Caco-2 (cell line): Measurements from ENCODE around the gene NRXN3. TPM values are rescaled to one million over a fixed set of nuclear protein-coding genes. Genes with fewer than 3 reads are reported as not detected.

Experiments used
- BruUV-seq: library from RNA; stranded (reverse); fragments of 400-500 nt; replicated peaks from 2 replicates; lab custom pipeline; 2021; lab: Mats Ljungman, UMichigan
- CTCF ChIA-PET: fragments of 300-600 bp; sonication (Branson Sonifier 250); formaldehyde crosslinking; loops from one replicate; lab custom pipeline; 2022; ENCODE audit warnings: antibody characterized with exemption; lab: Charles Lee
- POLR2A ChIA-PET: fragments of 300-600 bp; sonication (Branson Sonifier 250); formaldehyde crosslinking; loops from one replicate; lab custom pipeline; 2022; ENCODE audit warnings: antibody characterized with exemption; lab: Charles Lee
- DNase-seq, 2 experiments: peaks; one replicate each; pipeline versions ENCODE4 v3.0.0 to v3.0.0-alpha.2; 2020 to 2022
- H3K27me3 ChIP-seq: replicated peaks from 2 replicates; pipeline ENCODE4 v1.6.0; 2011; ENCODE audit warnings: low read length; ENCODE audit not compliant: control insufficient read depth, insufficient read depth
- H3K36me3 ChIP-seq: 2 replicates; pipeline ENCODE4 v1.5.1; 2011; ENCODE audit warnings: low read length; ENCODE audit not compliant: control insufficient read depth, insufficient read depth
- H3K4me1 ChIP-seq: fragments of 250-450 bp; sonication (Bioruptor Pico); 2 replicates; pipeline ENCODE4 v1.5.1; 2020; ENCODE audit warnings: mild to moderate bottlenecking
- H3K4me3 ChIP-seq: 2 replicates; pipeline ENCODE4 v1.5.1; 2011; ENCODE audit warnings: low read depth, mild to moderate bottlenecking, control low read depth, low read length
- H3K9me3 ChIP-seq: fragments of 250-450 bp; sonication (Bioruptor Pico); 2 replicates; pipeline ENCODE4 v1.5.1; 2020; ENCODE audit warnings: mild to moderate bottlenecking, moderate library complexity
- H3K27ac Mint-ChIP-seq: one replicate; pipeline ENCODE4 v1.8.0; 2022; ENCODE audit warnings: mixed read lengths; ENCODE audit not compliant: unreplicated experiment
- H3K27me3 Mint-ChIP-seq: one replicate; pipeline ENCODE4 v1.8.0; 2022; ENCODE audit warnings: mixed read lengths; ENCODE audit not compliant: insufficient read depth, unreplicated experiment
- H3K36me3 Mint-ChIP-seq: one replicate; pipeline ENCODE4 v1.8.0; 2022; ENCODE audit warnings: mild to moderate bottlenecking, mixed read lengths; ENCODE audit not compliant: insufficient read depth, unreplicated experiment
- H3K4me1 Mint-ChIP-seq: one replicate; pipeline ENCODE4 v1.8.0; 2022; ENCODE audit warnings: low read depth, mixed read lengths; ENCODE audit not compliant: unreplicated experiment
- H3K4me3 Mint-ChIP-seq: one replicate; pipeline ENCODE4 v1.8.0; 2022; ENCODE audit warnings: mild to moderate bottlenecking, moderate library complexity, mixed read lengths; ENCODE audit not compliant: unreplicated experiment
- H3K9me3 Mint-ChIP-seq: one replicate; pipeline ENCODE4 v1.8.0; 2022; ENCODE audit warnings: mixed read lengths; ENCODE audit not compliant: unreplicated experiment
- intact Hi-C: fragments of 100-400 bp; cut with micrococcal nuclease; formaldehyde crosslinking; loops from one replicate; pipeline ENCODE4 v1.10.0; 2022; ENCODE audit not compliant: unreplicated experiment
- total RNA-seq: library from RNA; stranded (reverse); gene quantifications from 2 replicates; pipeline ENCODE4 v1.2.3, GENCODE V29; 2022
- TF ChIP-seq, protein P1 (sequence below), 2 experiments: fragments of 200-600 bp in 1 of 2; IDR thresholded peaks; 1 replicate in 1 of 2; 2 replicates in 1 of 2; pipeline versions ENCODE4 v1.5.1 to v1.8.0; 2011 to 2022; ENCODE audit warnings: antibody characterized with exemption in 1 of 2, control low read depth in 1 of 2, inconsistent platforms in 1 of 2, low read depth in 1 of 2, low read length in 1 of 2, mild to moderate bottlenecking in 1 of 2, moderate library complexity in 1 of 2; ENCODE audit not compliant: insufficient read depth in 1 of 2, severe bottlenecking in 1 of 2, unreplicated experiment in 1 of 2

Gene NRXN3
- total RNA-seq, 1 experiment from 2014 or later, result 12.4 TPM

GRCh38 chr14:79157369-79157768, 987.2 kb downstream of the NRXN3 start:
- Mint-ChIP-seq H3K9me3 (peaks cover under 1% of the 10 kb centered on the region), H3K27me3 (peaks cover 14% of the 10 kb centered on the region), H3K4me1 (no peaks in the 10 kb centered on the region), H3K36me3 (no peaks in the 10 kb centered on the region), H3K4me3 (no peak overlapping the region), H3K27ac (no peak overlapping the region)
- intact Hi-C loops, result no loop called here
- no peak for DNase-seq
- ChIA-PET CTCF (no interaction called here), POLR2A (no interaction called here)
- no peaks in the 10 kb centered on the region for H3K36me3 ChIP-seq
- TF ChIP-seq, protein P1, sequence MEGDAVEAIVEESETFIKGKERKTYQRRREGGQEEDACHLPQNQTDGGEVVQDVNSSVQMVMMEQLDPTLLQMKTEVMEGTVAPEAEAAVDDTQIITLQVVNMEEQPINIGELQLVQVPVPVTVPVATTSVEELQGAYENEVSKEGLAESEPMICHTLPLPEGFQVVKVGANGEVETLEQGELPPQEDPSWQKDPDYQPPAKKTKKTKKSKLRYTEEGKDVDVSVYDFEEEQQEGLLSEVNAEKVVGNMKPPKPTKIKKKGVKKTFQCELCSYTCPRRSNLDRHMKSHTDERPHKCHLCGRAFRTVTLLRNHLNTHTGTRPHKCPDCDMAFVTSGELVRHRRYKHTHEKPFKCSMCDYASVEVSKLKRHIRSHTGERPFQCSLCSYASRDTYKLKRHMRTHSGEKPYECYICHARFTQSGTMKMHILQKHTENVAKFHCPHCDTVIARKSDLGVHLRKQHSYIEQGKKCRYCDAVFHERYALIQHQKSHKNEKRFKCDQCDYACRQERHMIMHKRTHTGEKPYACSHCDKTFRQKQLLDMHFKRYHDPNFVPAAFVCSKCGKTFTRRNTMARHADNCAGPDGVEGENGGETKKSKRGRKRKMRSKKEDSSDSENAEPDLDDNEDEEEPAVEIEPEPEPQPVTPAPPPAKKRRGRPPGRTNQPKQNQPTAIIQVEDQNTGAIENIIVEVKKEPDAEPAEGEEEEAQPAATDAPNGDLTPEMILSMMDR (IDR thresholded peaks at IDR 0.05; ENCODE audit: insufficient read depth in 1 of 2, low read depth in 1 of 2, low read length in 1 of 2, severe bottlenecking in 1 of 2, unreplicated experiment in 1 of 2), result no peak
- H3K4me3 ChIP-seq, result no peak overlapping the region
- no peaks in the 10 kb centered on the region for H3K9me3 ChIP-seq
- no peaks in the 10 kb centered on the region for H3K4me1 ChIP-seq
- BruUV-seq, result no TSS peak
- no peaks in the 10 kb centered on the region for H3K27me3 ChIP-seq

GRCh38 chr14:79161571-79161970, 991.4 kb downstream of the NRXN3 start:
- H3K27ac Mint-ChIP-seq, result no peak overlapping the region

GRCh38 chr14:79162833-79163232, 992.7 kb downstream of the NRXN3 start:
- POLR2A ChIA-PET, result no interaction called here
- BruUV-seq, result no TSS peak
- H3K27me3 ChIP-seq, result no peaks in the 10 kb centered on the region
- H3K4me1 Mint-ChIP-seq, result no peaks in the 10 kb centered on the region
- no peaks in the 10 kb centered on the region for H3K36me3 ChIP-seq
- H3K9me3 Mint-ChIP-seq, result peaks cover 10% of the 10 kb centered on the region
- no peaks in the 10 kb centered on the region for H3K9me3 ChIP-seq
- H3K27ac Mint-ChIP-seq, result no peak overlapping the region
- no peak overlapping the region for H3K4me3 Mint-ChIP-seq
- H3K36me3 Mint-ChIP-seq, result no peaks in the 10 kb centered on the region
- no peak for DNase-seq
- intact Hi-C loops, result no loop called here
- CTCF ChIA-PET, result no interaction called here
- TF ChIP-seq, protein P1 (IDR thresholded peaks at IDR 0.05; ENCODE audit: insufficient read depth in 1 of 2, low read depth in 1 of 2, low read length in 1 of 2, severe bottlenecking in 1 of 2, unreplicated experiment in 1 of 2), result no peak
- no peaks in the 10 kb centered on the region for H3K4me1 ChIP-seq
- peaks cover 14% of the 10 kb centered on the region for H3K27me3 Mint-ChIP-seq
- H3K4me3 ChIP-seq, result no peak overlapping the region

More at GRCh38 chr14:79161571-79161970, 991.4 kb downstream of the NRXN3 start:
- Mint-ChIP-seq H3K27me3 (peaks cover 12% of the 10 kb centered on the region), H3K36me3 (no peaks in the 10 kb centered on the region), H3K4me3 (no peak overlapping the region), H3K4me1 (no peaks in the 10 kb centered on the region), H3K9me3 (peaks cover 10% of the 10 kb centered on the region)
- DNase-seq, result peak; percentile 49 to 56
- Histone ChIP-seq H3K4me1 (no peaks in the 10 kb centered on the region), H3K27me3 (no peaks in the 10 kb centered on the region), H3K4me3 (no peak overlapping the region), H3K36me3 (no peaks in the 10 kb centered on the region), H3K9me3 (no peaks in the 10 kb centered on the region)
- TF ChIP-seq, protein P1 (IDR thresholded peaks at IDR 0.05; ENCODE audit: insufficient read depth in 1 of 2, low read depth in 1 of 2, low read length in 1 of 2, severe bottlenecking in 1 of 2, unreplicated experiment in 1 of 2), result no peak
- POLR2A ChIA-PET, result no interaction called here
- CTCF ChIA-PET, result no interaction called here
- no TSS peak for BruUV-seq
- intact Hi-C loops, result no loop called here
